ENCODE measurements around the gene CAPN12. TPM values are rescaled to one million over a fixed set of nuclear protein-coding genes. Genes with fewer than 3 reads are reported as not detected.

Gene CAPN12
- total RNA-seq, 1 experiment from 2014 or later: 0.69 TPM

GRCh38 chr19:38697641-38698071, 46.6 kb downstream of the CAPN12 start:
- POLR2A ChIA-PET (ENCODE audit: low non-redundant PET): no interaction called here
- CTCF ChIA-PET: no interaction called here
- no TSS peak for BruUV-seq (replicated peaks)

GRCh38 chr19:38697197-38697596, 47.1 kb downstream of the CAPN12 start:
- Histone ChIP-seq H3K4me3 (ENCODE audit: low read depth, low read length, poor library complexity, severe bottlenecking) (no peak overlapping the region), H3K27ac (ENCODE audit: low read depth, low read length, poor library complexity, severe bottlenecking) (no peak overlapping the region), H3K4me1 (ENCODE audit: insufficient read depth, low read length, poor library complexity, severe bottlenecking) (peaks cover 16% of the 10 kb centered on the region), H3K36me3 (ENCODE audit: insufficient read depth, low read length, poor library complexity, severe bottlenecking) (peaks cover 6% of the 10 kb centered on the region), H3K9me3 (ENCODE audit: low read depth, low read length, poor library complexity, severe bottlenecking) (no peaks in the 10 kb centered on the region), H3K27me3 (replicated peaks; ENCODE audit: insufficient read depth, low read depth, low read length, poor library complexity) (no peaks in the 10 kb centered on the region)
- ChIA-PET POLR2A (ENCODE audit: low non-redundant PET) (no interaction called here), CTCF (no interaction called here)
- intact Hi-C loops (cut with micrococcal nuclease; ENCODE audit: unreplicated experiment): no loop called here
- no TSS peak for BruUV-seq (replicated peaks)
- no peak for DNase-seq (ENCODE audit: low spot score)
- no peak for TF ChIP-seq EZH2 (IDR thresholded peaks at IDR 0.05; ENCODE audit: borderline replicate concordance, low read depth, low read length, poor library complexity, severe bottlenecking)
- TF ChIP-seq CTCF (conservative IDR thresholded peaks at IDR 0.05; ENCODE audit: low read depth, low read length): no peak

More at GRCh38 chr19:38697641-38698071, 46.6 kb downstream of the CAPN12 start:
- H3K4me3 ChIP-seq (ENCODE audit: low read depth, low read length, poor library complexity, severe bottlenecking): no peak overlapping the region
- no peak overlapping the region for H3K27ac ChIP-seq (ENCODE audit: low read depth, low read length, poor library complexity, severe bottlenecking)
- peaks cover 14% of the 10 kb centered on the region for H3K4me1 ChIP-seq (ENCODE audit: insufficient read depth, low read length, poor library complexity, severe bottlenecking)
- TF ChIP-seq CTCF (conservative IDR thresholded peaks at IDR 0.05; ENCODE audit: low read depth, low read length) (no peak), EZH2 (IDR thresholded peaks at IDR 0.05; ENCODE audit: borderline replicate concordance, low read depth, low read length, poor library complexity, severe bottlenecking) (no peak)
- H3K9me3 ChIP-seq (ENCODE audit: low read depth, low read length, poor library complexity, severe bottlenecking): no peaks in the 10 kb centered on the region
- intact Hi-C loops (cut with micrococcal nuclease; ENCODE audit: unreplicated experiment): no loop called here
- peaks cover 9% of the 10 kb centered on the region for H3K36me3 ChIP-seq (ENCODE audit: insufficient read depth, low read length, poor library complexity, severe bottlenecking)
- no peak for DNase-seq (ENCODE audit: low spot score)
- no peaks in the 10 kb centered on the region for H3K27me3 ChIP-seq (replicated peaks; ENCODE audit: insufficient read depth, low read depth, low read length, poor library complexity)

GRCh38 chr19:38696729-38697055, 47.6 kb downstream of the CAPN12 start:
- H3K9me3 ChIP-seq (ENCODE audit: low read depth, low read length, poor library complexity, severe bottlenecking): no peaks in the 10 kb centered on the region
- no TSS peak for BruUV-seq (replicated peaks)
- peaks cover 16% of the 10 kb centered on the region for H3K4me1 ChIP-seq (ENCODE audit: insufficient read depth, low read length, poor library complexity, severe bottlenecking)
- ChIA-PET CTCF (no interaction called here), POLR2A (ENCODE audit: low non-redundant PET) (no interaction called here)
- H3K27me3 ChIP-seq (replicated peaks; ENCODE audit: insufficient read depth, low read depth, low read length, poor library complexity): no peaks in the 10 kb centered on the region
- DNase-seq (ENCODE audit: low spot score): no peak
- H3K4me3 ChIP-seq (ENCODE audit: low read depth, low read length, poor library complexity, severe bottlenecking): no peak overlapping the region
- no peak for TF ChIP-seq EZH2 (IDR thresholded peaks at IDR 0.05; ENCODE audit: borderline replicate concordance, low read depth, low read length, poor library complexity, severe bottlenecking)
- no peak for TF ChIP-seq CTCF (conservative IDR thresholded peaks at IDR 0.05; ENCODE audit: low read depth, low read length)
- intact Hi-C loops (cut with micrococcal nuclease; ENCODE audit: unreplicated experiment): no loop called here
- peaks cover 6% of the 10 kb centered on the region for H3K36me3 ChIP-seq (ENCODE audit: insufficient read depth, low read length, poor library complexity, severe bottlenecking)
- H3K27ac ChIP-seq (ENCODE audit: low read depth, low read length, poor library complexity, severe bottlenecking): no peak overlapping the region
